ENCODE data around the gene E2F2.

The E2F2 gene

DNA sequence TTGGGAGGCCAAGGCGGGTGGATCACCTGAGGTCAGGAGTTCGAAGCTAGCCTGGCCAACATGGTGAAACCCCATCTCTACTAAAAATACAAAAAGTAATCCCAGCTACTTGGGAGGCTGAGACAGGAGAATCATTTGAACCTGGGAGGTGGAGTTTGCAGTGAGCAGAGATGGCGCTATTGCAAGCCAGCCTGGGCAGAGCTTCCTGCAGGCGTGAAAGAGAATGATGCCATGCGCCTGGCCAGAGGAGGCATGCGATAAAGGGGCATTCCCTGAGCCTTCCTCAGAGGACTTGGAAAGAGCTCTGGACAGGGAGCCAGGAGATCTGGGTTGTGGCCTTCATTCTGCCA is 3.2 kb downstream of the E2F2 start:
- Mint-ChIP-seq H3K27ac (peak overlapping the region; percentile 92), H3K4me3 (peak overlapping the region; percentile 96)

DNA sequence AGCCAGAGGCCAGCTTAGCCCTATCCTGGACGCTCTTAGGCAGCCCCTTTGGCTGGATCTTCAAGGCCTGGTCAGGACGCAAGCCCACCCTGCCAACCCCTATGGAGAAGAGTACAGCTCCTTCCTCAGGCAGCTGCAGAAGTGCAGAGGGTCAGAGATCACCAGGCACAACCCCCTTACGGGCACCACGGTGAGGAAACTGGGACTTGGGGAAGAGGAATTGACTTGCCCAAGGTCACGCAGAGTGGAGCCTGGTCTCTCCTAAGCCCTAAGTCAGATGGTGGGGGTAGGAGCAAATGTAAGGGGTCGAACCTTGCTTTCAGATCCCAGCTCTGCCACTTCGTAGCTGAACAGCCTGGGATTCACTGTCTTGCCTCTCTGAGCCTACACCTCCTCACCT is 3.7 kb downstream of the E2F2 start:
- Mint-ChIP-seq H3K36me3 (ENCODE audit: low read depth) (peaks cover 60% of the 10 kb centered on the region), H3K9me3 (no peaks in the 10 kb centered on the region), H3K4me1 (ENCODE audit: low read depth) (peaks cover 68% of the 10 kb centered on the region), H3K27me3 (ENCODE audit: low read depth) (no peaks in the 10 kb centered on the region), H3K27ac (peak overlapping the region; percentile 95), H3K4me3 (peak overlapping the region; percentile 96)
- DNase-seq (ENCODE audit: low spot score): no peak

More for the DNA sequence above, 3.2 kb downstream of the E2F2 start:
- Mint-ChIP-seq H3K4me1 (ENCODE audit: low read depth) (peaks cover 66% of the 10 kb centered on the region), H3K9me3 (no peaks in the 10 kb centered on the region), H3K27me3 (ENCODE audit: low read depth) (no peaks in the 10 kb centered on the region), H3K36me3 (ENCODE audit: low read depth) (peaks cover 55% of the 10 kb centered on the region)
- no peak for DNase-seq (ENCODE audit: low spot score)

- peak overlapping the region; percentile 95 for H3K27ac Mint-ChIP-seq
- H3K36me3 Mint-ChIP-seq (ENCODE audit: low read depth): peaks cover 69% of the 10 kb centered on the region
- DNase-seq (ENCODE audit: low spot score): no peak
- H3K9me3 Mint-ChIP-seq: no peaks in the 10 kb centered on the region
- H3K4me1 Mint-ChIP-seq (ENCODE audit: low read depth): peaks cover 65% of the 10 kb centered on the region
- H3K4me3 Mint-ChIP-seq: peak overlapping the region; percentile 96
- no peaks in the 10 kb centered on the region for H3K27me3 Mint-ChIP-seq (ENCODE audit: low read depth)
Measured at GRCh38 chr1:23526329-23527041, 4.5 kb downstream of the E2F2 start.

- Mint-ChIP-seq H3K36me3 (ENCODE audit: low read depth) (peaks cover 70% of the 10 kb centered on the region), H3K27ac (peak overlapping the region; percentile 95), H3K9me3 (no peaks in the 10 kb centered on the region), H3K27me3 (ENCODE audit: low read depth) (no peaks in the 10 kb centered on the region), H3K4me3 (peak overlapping the region; percentile 96), H3K4me1 (ENCODE audit: low read depth) (peaks cover 64% of the 10 kb centered on the region)
- DNase-seq (ENCODE audit: low spot score): no peak
Measured at GRCh38 chr1:23525558-23526250, 5.3 kb downstream of the E2F2 start.

- peaks cover 63% of the 10 kb centered on the region for H3K4me1 Mint-ChIP-seq (ENCODE audit: low read depth)
- no peak for DNase-seq (ENCODE audit: low spot score)
- peaks cover 70% of the 10 kb centered on the region for H3K36me3 Mint-ChIP-seq (ENCODE audit: low read depth)
- H3K9me3 Mint-ChIP-seq: no peaks in the 10 kb centered on the region
- no peaks in the 10 kb centered on the region for H3K27me3 Mint-ChIP-seq (ENCODE audit: low read depth)
- H3K4me3 Mint-ChIP-seq: peak overlapping the region; percentile 96
- H3K27ac Mint-ChIP-seq: peak overlapping the region; percentile 95
Measured at GRCh38 chr1:23524716-23525401, 6.2 kb downstream of the E2F2 start.

DNA sequence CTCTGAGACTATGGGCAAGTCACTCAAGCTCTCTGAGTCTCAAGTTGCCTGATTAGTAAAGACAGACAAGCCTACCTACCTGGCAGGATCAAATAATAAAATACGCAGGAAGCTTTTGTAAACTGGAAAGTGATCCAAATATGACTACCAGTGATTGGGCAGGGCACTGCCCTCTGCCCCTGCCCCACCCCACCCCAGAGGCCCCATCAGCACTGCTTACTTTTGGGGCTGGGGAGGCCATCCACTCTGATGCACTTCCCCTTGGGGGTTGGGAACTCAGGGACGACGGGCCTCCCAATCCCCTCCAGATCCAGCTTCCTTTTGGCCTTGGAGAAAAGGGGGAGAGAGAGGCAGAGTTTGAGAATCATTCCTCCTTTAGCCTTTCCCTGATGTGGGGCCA is 6.9 kb downstream of the E2F2 start:
- H3K36me3 Mint-ChIP-seq (ENCODE audit: low read depth): peaks cover 65% of the 10 kb centered on the region
- H3K9me3 Mint-ChIP-seq: no peaks in the 10 kb centered on the region
- peak overlapping the region; percentile 67 for H3K27ac Mint-ChIP-seq
- H3K27me3 Mint-ChIP-seq (ENCODE audit: low read depth): no peaks in the 10 kb centered on the region
- no peak for DNase-seq (ENCODE audit: low spot score)
- peak overlapping the region; percentile 36 for H3K4me3 Mint-ChIP-seq
- H3K4me1 Mint-ChIP-seq (ENCODE audit: low read depth): peaks cover 56% of the 10 kb centered on the region

DNA sequence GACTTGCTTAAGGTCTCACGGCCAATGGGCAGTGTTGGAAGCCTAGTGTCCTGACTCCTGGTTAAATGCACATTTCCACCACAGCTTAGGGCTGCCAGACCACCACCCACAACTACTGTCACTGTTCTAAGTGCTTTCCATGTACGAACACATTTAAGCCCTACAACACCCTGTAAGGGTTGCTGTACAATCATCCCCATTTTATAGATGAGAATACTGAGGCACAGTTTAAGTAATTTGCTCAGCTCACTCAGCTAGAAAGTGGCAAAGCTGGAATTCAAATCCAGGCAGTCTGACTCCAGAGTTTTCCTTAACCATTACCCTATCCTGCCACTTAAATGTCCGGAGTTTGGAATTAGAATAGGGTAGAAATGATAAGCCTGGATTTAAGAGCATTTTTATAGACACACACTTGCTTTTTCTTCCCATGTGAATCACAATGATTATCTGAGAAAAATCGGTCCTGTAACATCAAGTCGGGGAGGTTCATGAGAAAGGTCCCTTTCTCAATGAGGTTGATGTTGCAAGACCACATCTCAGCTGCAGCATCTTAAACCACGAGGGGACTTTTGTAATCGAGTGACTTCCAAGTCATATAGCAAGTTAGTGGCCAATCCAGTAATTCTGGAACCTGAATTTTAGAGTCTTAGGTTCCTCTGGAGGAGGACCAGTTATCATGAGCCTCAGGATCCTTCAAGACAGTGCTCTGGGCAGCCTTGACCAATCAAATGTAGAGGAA is 8.6 kb downstream of the E2F2 start:
- Mint-ChIP-seq H3K9me3 (no peaks in the 10 kb centered on the region), H3K27ac (peak overlapping the region; percentile 47), H3K4me1 (ENCODE audit: low read depth) (peaks cover 42% of the 10 kb centered on the region), H3K27me3 (ENCODE audit: low read depth) (no peaks in the 10 kb centered on the region), H3K4me3 (no peak overlapping the region), H3K36me3 (ENCODE audit: low read depth) (peaks cover 67% of the 10 kb centered on the region)
- no peak for DNase-seq (ENCODE audit: low spot score)

- no peaks in the 10 kb centered on the region for H3K27me3 Mint-ChIP-seq (ENCODE audit: low read depth)
- no peak overlapping the region for H3K4me3 Mint-ChIP-seq
- H3K4me1 Mint-ChIP-seq (ENCODE audit: low read depth): peaks cover 34% of the 10 kb centered on the region
- no peak overlapping the region for H3K27ac Mint-ChIP-seq
- no peaks in the 10 kb centered on the region for H3K9me3 Mint-ChIP-seq
- H3K36me3 Mint-ChIP-seq (ENCODE audit: low read depth): peaks cover 68% of the 10 kb centered on the region
- no peak for DNase-seq (ENCODE audit: low spot score)
Measured at GRCh38 chr1:23521588-23521987, 9.4 kb downstream of the E2F2 start.

DNA sequence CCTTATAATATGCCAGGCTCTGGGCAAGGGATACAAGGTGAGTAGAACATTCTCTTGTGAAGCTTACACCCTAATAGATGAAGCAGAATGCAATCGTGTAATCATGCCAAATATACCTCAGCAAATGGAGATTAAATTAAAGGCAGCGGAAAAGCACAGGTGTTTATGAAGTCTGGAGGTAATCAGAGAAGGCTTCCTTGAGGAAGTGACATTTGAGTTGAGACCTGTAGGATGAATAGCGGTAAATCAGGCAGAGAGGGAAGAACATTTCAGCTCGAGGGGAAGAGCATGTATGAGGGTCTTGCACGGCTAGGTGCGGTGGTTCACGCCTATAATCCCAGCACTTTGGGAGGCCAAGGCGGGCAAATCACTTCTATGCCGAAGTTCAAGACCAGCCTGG is 13.5 kb downstream of the E2F2 start:
- Mint-ChIP-seq H3K9me3 (no peaks in the 10 kb centered on the region), H3K36me3 (ENCODE audit: low read depth) (peaks cover 72% of the 10 kb centered on the region), H3K4me3 (no peak overlapping the region), H3K27ac (no peak overlapping the region), H3K27me3 (ENCODE audit: low read depth) (no peaks in the 10 kb centered on the region), H3K4me1 (ENCODE audit: low read depth) (peaks cover 9% of the 10 kb centered on the region)
- DNase-seq (ENCODE audit: low spot score): no peak

DNA sequence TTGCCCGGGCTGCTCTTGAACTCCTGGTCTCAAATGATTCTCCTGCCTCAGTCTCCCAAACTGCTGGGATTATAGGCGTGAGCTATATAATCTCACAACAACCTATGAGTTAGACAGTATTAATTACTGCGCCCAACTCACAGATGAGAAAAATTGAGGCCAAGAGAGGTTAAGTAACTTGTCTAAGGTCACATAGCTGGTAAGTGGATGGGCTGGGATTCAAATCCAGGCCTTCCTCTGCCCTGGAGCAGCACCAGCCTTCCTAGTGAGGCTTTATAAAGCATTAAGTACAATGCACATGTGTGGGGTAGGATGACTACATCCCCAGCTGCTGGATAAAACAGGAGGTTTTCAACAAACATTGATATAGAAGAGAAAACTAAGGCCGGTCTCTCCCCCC is 15.1 kb downstream of the E2F2 start:
- Mint-ChIP-seq H3K27me3 (ENCODE audit: low read depth) (no peaks in the 10 kb centered on the region), H3K4me3 (no peak overlapping the region), H3K9me3 (no peaks in the 10 kb centered on the region), H3K36me3 (ENCODE audit: low read depth) (peaks cover 68% of the 10 kb centered on the region), H3K27ac (no peak overlapping the region), H3K4me1 (ENCODE audit: low read depth) (no peaks in the 10 kb centered on the region)
- DNase-seq (ENCODE audit: low spot score): no peak

DNA sequence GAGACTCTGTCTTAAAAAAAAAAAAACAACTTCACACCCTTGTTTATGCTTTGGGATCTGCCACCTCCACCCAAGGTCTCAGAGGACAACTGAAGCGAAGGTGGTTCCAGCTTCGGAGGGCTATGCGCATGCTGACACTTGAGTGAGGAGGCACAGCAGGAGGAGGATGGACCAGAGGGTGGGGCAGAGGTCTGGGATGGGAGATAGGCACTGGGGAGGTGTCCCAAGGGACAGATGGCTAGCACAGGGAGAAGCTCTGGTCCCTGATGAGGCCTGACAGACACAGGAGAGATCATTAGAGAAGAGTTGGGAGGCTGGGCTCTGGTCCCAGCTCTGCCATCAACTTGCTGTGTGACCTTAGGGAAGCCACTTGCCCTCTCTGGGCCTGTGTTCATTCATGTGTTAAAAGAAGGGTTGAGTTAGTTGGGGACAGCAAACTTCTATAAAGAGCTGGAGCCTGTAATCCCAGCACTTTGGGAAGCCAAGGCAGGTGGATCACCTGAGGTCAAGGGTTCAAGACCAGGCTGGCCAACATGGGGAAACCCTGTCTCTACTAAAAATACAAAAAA is 16.8 kb downstream of the E2F2 start:
- H3K4me3 Mint-ChIP-seq: no peak overlapping the region
- H3K27ac Mint-ChIP-seq: no peak overlapping the region
- no peak for DNase-seq (ENCODE audit: low spot score)

DNA sequence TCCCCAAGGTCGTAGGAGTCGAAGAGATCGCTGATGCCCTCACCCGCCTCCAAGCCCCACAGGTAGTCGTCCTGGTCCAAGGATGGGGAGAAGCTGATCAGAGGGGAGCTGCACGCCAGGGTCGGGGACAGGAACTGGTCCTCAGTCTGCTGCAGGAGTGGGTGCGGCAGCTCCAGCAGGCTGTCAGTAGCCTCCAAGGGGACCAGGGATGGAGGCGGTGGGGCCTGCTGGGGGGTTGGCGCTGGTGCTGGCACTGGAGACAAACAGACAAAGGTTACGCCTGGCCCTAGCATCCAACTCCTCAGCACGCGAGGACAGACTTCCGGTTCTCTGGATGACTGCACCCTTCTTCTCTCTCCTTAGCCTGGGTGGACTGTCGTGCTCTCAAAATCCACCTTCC is 21.1 kb downstream of the E2F2 start:
- H3K27ac Mint-ChIP-seq: no peak overlapping the region
- H3K36me3 Mint-ChIP-seq (ENCODE audit: low read depth): peaks cover 62% of the 10 kb centered on the region
- no peak overlapping the region for H3K4me3 Mint-ChIP-seq
- no peaks in the 10 kb centered on the region for H3K9me3 Mint-ChIP-seq
- H3K4me1 Mint-ChIP-seq (ENCODE audit: low read depth): no peaks in the 10 kb centered on the region
- no peak for DNase-seq (ENCODE audit: low spot score)
- H3K27me3 Mint-ChIP-seq (ENCODE audit: low read depth): no peaks in the 10 kb centered on the region

More for the DNA sequence above, 16.8 kb downstream of the E2F2 start:
- Mint-ChIP-seq H3K27me3 (ENCODE audit: low read depth) (no peaks in the 10 kb centered on the region), H3K4me1 (ENCODE audit: low read depth) (no peaks in the 10 kb centered on the region), H3K9me3 (no peaks in the 10 kb centered on the region), H3K36me3 (ENCODE audit: low read depth) (peaks cover 76% of the 10 kb centered on the region)

- H3K4me3 Mint-ChIP-seq: no peak overlapping the region
- H3K9me3 Mint-ChIP-seq: no peaks in the 10 kb centered on the region
- no peaks in the 10 kb centered on the region for H3K4me1 Mint-ChIP-seq (ENCODE audit: low read depth)
- H3K27me3 Mint-ChIP-seq (ENCODE audit: low read depth): no peaks in the 10 kb centered on the region
- no peak overlapping the region for H3K27ac Mint-ChIP-seq
- H3K36me3 Mint-ChIP-seq (ENCODE audit: low read depth): peaks cover 43% of the 10 kb centered on the region
- no peak for DNase-seq (ENCODE audit: low spot score)
Measured at GRCh38 chr1:23506376-23507107, 24.5 kb downstream of the E2F2 start.
